Glutamatergic neuron (in vitro differentiated cells): Measurements from ENCODE around the gene GRK4. TPM values are rescaled to one million over a fixed set of nuclear protein-coding genes. Genes with fewer than 3 reads are reported as not detected.

ENCODE experiments used
- DNase-seq: peaks from one replicate; pipeline ENCODE4 v3.0.0; 2022
- H3K27ac Mint-ChIP-seq: one replicate; pipeline ENCODE4 v1.8.0; 2020; ENCODE audit warnings: mild to moderate bottlenecking, mixed read lengths, inconsistent platforms; ENCODE audit not compliant: unreplicated experiment
- H3K27me3 Mint-ChIP-seq: one replicate; pipeline ENCODE4 v1.8.0; 2020; ENCODE audit warnings: mild to moderate bottlenecking, moderate library complexity, mixed read lengths, inconsistent platforms; ENCODE audit not compliant: unreplicated experiment
- H3K36me3 Mint-ChIP-seq: one replicate; pipeline ENCODE4 v1.8.0; 2020; ENCODE audit warnings: mild to moderate bottlenecking, mixed read lengths, inconsistent platforms; ENCODE audit not compliant: unreplicated experiment
- H3K4me1 Mint-ChIP-seq: one replicate; pipeline ENCODE4 v1.8.0; 2020; ENCODE audit warnings: mild to moderate bottlenecking, low read depth, mixed read lengths, inconsistent platforms; ENCODE audit not compliant: unreplicated experiment
- H3K4me3 Mint-ChIP-seq: one replicate; pipeline ENCODE4 v1.8.0; 2020; ENCODE audit warnings: mild to moderate bottlenecking, mixed read lengths, inconsistent platforms; ENCODE audit not compliant: unreplicated experiment
- H3K9me3 Mint-ChIP-seq: one replicate; pipeline ENCODE4 v1.8.0; 2020; ENCODE audit warnings: mild to moderate bottlenecking, moderate library complexity, mixed read lengths, inconsistent platforms; ENCODE audit not compliant: unreplicated experiment
- CTCF ChIP-seq: fragments of 200-600 bp; sonication (generic); IDR thresholded peaks from one replicate; pipeline ENCODE4 v1.5.0; 2021; ENCODE audit not compliant: partially characterized antibody, unreplicated experiment
- total RNA-seq: library from RNA; stranded (reverse); fragmentation: NEBNext Ultra II Directional; extraction: Animal tissue kit (Norgen Biotek cat#: 25700); gene quantifications from one replicate; pipeline ENCODE4 v1.2.1, GENCODE V29; 2021; ENCODE audit not compliant: unreplicated experiment

GRK4 gene
- total RNA-seq, 1 donor from 2014 or later: 34.5 TPM

DNA sequence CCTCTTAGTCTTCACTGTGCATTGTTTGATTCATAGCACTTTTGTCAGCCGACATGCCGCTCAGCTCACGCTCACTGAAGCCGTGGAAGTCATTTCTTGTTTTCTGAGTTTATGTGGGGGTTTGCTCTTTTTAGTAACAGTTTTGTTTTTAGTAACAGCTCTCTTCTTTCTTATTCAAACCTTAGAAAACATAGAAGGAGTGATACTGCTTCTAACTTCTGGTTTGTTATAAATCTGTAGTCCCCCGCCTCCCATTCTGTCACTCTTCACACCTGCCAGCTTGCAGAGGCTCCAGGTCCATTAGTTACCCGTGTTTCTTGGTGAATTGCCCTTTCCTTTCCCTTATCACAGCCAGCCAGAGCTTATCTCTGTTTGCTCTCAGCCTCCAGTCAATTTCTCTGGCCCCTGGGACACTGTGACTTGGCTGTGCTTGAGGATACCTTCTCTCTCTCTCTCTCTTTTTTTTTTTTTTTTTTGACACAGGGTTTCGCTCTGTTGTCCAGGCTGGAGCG, 50.5 kb downstream of the GRK4 start:
- Mint-ChIP-seq H3K4me1 (peaks cover 13% of the 10 kb centered on the region), H3K27ac (no peak overlapping the region), H3K4me3 (no peak overlapping the region), H3K36me3 (no peaks in the 10 kb centered on the region), H3K9me3 (peaks cover 3% of the 10 kb centered on the region), H3K27me3 (peaks cover 2% of the 10 kb centered on the region)
- no peak for DNase-seq
- no peak for TF ChIP-seq CTCF

- Mint-ChIP-seq H3K27ac (peak overlapping the region; percentile 39), H3K4me3 (peak overlapping the region; percentile 33), H3K36me3 (peaks cover 6% of the 10 kb centered on the region), H3K4me1 (peaks cover 13% of the 10 kb centered on the region), H3K27me3 (peaks cover 5% of the 10 kb centered on the region), H3K9me3 (peaks cover 3% of the 10 kb centered on the region)
- no peak for TF ChIP-seq CTCF
- DNase-seq: no peak
Measured at GRCh38 chr4:3016961-3017360, 53.6 kb downstream of the GRK4 start.

DNA sequence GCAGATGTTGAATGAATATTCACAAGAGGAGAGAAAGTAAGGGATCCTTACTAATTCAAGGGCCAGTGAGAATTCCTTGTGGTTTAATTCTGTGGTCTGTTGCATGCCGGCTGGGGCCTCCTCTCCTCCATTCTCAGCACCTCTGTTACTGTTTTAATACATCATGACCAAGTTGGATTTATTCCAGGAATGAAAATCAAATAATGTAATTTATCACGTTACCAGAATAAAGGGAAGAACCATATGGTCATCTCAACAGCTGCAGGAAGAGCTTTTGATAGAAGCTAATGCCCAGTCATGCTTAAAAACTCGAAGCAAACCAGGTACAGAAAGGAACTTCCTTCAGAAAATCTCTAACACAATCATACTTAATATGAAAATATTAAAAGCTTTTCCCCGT, 54.1 kb downstream of the GRK4 start:
- peaks cover 6% of the 10 kb centered on the region for H3K9me3 Mint-ChIP-seq
- no peak overlapping the region for H3K4me3 Mint-ChIP-seq
- no peak for DNase-seq
- no peak for TF ChIP-seq CTCF
- peaks cover 5% of the 10 kb centered on the region for H3K27me3 Mint-ChIP-seq
- H3K27ac Mint-ChIP-seq: no peak overlapping the region
- H3K4me1 Mint-ChIP-seq: peaks cover 13% of the 10 kb centered on the region
- peaks cover 11% of the 10 kb centered on the region for H3K36me3 Mint-ChIP-seq

DNA sequence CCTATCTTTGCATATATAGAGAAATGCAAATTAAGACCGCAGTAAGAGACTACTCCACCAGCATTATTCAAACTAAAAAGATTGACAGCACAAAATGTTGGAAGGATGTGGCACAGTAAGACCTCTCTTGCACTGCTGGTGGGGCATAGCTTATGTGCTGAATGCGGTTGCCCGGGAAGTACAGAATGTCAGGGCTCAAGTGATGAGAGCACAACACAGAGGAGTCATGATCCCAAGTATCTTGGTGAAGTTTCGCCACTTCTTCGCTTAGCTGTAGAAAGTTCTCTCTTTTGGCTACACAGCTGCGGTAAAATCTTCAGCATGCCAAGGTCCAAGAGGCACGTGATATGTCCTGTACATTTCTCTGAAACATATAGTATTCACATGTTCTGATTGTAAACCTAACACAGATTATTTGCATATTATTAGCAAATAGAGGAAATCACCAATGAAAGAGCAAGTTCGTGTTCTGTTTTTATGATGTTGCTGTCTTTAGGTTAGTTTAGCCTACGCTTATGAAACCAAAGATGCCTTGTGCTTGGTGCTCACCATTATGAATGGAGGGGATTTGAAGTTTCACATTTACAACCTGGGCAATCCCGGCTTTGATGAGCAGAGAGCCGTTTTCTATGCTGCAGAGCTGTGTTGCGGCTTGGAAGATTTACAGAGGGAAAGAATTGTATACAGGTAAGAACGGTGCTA, 55.9 kb downstream of the GRK4 start:
- peaks cover 9% of the 10 kb centered on the region for H3K4me1 Mint-ChIP-seq

More for the DNA sequence above, 55.9 kb downstream of the GRK4 start:
- peaks cover 9% of the 10 kb centered on the region for H3K9me3 Mint-ChIP-seq
- H3K36me3 Mint-ChIP-seq: peaks cover 15% of the 10 kb centered on the region
- H3K4me3 Mint-ChIP-seq: no peak overlapping the region
- H3K27ac Mint-ChIP-seq: no peak overlapping the region
- H3K27me3 Mint-ChIP-seq: peaks cover 5% of the 10 kb centered on the region
- DNase-seq: no peak
- no peak for TF ChIP-seq CTCF
